ENCODE results near the gene TET1. TPM values are rescaled to one million over a fixed set of nuclear protein-coding genes. Genes with fewer than 3 reads are reported as not detected.
"Not testable (repeated sequence)": the region's sequence is repeated elsewhere in the genome, so short reads cannot be mapped to it uniquely, and the experiment has no call there.

Gene TET1
- polyA plus RNA-seq, 4 donors = 8.8 to 11.0 (median 10.0) TPM

DNA sequence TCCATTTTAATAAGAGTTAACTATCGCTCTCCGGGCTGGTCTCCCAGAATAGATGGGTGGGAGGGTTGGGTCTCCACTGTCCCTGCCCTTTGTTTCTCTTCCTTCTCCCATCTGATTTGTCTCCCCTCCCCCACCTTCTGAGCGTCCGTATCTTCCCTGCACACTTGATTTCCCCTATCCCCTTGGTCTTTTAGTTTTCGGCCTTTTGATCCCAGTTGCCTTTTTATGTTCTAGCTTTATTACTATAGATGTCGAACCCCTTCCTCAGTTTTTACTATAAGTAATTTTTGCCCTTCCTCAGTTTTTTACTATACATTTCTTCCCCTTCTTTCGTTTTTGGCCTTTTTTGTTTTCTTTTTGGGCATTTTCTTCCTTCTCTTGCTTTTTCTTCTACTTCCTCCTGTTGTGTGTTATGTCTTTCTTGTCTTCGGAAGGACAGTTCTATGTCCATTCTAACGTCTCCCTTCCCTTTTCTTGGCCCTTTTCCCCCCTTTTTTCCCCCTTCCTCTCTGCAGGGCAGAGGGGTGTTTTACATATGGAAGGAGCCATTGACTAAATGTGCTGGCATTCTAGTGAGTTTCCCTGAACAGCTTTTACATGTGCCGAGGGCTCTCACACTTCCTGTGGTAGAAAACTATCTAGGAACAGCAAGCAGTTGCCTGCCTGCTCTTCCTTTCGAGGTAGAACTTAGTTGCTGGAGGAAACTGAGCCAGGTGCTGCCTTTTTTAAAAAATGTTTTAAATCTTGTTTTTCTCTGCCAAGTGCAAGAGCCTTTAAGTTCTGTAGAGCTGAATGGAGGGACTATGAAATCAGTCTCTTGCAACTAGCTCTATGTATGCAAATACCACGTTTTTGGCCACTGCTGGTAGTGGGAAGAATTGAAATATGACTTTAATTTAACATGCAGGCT lies 2.8 kb downstream of the TET1 start:
- DNase-seq (ENCODE audit: low read depth in 4 of 4, low spot score in 2 of 4) = peak in 3 of 4 donors; percentile 11 to 24 (median 18)

DNA sequence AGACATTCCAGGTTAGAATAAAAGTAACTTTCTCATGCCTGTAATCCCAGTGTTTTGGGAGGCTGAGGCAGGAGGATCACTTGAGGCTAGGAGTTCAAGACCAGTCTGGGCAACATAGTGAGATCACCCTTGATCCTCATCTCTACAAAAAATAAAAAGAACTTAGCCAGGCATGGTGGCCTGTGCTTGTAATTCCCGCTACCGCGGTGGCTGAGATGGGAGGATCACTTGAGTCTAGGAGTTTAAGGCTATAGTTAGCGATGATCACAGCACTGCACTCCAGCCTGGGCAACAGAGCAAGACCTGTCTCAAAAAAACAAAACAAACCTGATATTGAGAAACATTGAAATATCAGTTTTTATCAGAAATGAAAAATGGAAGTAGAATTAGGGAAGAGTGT lies 4.6 kb downstream of the TET1 start:
- no peak for DNase-seq (ENCODE audit: low read depth in 4 of 4, low spot score in 2 of 4)

DNA sequence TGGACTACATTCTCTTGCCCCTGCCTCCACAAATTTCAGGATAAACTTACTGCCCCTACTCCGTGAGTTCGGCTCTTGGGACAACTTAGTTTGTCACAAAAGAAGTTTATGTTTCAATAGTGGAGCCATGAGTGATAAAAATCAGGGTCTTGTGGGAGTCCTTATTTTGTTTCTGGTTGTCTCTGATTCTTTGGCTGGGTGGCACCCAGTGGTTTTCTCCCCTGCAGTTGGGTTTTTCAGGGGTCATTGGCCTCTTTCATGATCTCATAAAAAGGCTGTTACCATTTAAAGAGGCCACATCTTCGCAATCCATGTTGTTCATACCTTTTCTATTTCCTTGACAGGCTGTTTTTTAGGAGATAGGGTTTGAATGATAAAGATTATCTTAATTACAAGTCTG lies 5.5 kb downstream of the TET1 start:
- no peak for DNase-seq (ENCODE audit: low read depth in 4 of 4, low spot score in 2 of 4)

DNA sequence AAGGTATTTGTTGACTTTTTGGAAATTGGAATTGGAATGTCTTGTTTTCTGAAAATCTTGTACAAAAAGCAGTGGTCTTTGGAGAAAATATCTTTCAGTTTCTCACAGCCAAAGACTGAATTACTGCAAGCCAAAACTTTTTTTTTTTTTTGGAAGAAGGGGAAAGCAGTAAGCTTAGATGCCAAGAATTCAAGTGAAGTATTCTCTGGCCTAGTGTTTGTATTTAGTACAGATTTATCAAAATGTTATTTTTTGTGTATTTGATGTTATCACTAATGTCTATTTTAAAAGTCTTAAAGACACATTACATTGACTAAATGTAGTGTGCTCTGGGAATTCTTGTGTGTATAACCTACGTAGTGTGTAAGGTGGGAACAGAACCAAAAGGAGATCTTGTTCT lies 6.2 kb downstream of the TET1 start:
- no peak for DNase-seq (ENCODE audit: low read depth in 4 of 4, low spot score in 2 of 4)

DNA sequence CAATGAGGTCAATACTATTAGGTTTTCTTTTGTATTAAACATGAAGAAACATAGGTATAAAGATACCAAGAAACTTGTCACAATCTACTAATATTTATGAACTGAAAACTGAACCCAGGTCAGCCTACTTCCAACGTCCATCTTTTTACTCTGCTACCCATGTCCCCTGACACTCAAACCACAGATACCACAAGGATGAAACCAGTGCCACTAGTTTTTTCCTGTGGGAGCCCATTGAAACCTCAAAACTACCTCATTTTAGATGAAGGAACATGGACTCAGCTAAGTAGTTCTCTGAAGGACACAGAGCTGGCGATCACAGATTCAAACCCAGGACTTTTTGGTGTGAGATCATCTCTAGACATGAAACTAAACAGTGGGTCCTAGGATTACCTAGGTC lies 6.8 kb downstream of the TET1 start:
- no peak for DNase-seq (ENCODE audit: low read depth in 4 of 4, low spot score in 2 of 4)

DNA sequence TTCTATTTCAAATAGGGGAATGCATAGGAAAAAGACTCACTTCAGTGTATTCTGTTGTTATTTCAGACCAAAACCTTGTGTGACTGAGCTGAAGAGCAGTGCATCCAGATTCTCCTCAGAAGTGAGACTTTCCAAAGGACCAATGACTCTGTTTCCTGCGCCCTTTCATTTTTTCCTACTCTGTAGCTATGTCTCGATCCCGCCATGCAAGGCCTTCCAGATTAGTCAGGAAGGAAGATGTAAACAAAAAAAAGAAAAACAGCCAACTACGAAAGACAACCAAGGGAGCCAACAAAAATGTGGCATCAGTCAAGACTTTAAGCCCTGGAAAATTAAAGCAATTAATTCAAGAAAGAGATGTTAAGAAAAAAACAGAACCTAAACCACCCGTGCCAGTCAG lies 12.0 kb downstream of the TET1 start:
- no peak for DNase-seq (ENCODE audit: low read depth in 4 of 4, low spot score in 2 of 4)

DNA sequence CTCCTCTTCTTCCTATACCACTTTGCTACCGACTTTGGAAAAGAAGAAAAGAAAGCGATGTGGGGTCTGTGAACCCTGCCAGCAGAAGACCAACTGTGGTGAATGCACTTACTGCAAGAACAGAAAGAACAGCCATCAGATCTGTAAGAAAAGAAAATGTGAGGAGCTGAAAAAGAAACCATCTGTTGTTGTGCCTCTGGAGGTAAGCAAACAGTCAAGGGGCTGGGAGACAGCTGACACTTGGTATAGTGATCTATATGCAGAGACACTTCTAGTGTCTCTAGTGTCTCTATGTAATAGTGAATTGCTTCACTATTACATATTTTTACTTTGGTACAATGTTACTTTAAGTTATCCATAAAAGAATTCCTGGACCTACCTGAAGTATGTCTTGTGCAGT lies 13.9 kb downstream of the TET1 start:
- DNase-seq (ENCODE audit: low read depth in 4 of 4, low spot score in 2 of 4) = no peak

DNA sequence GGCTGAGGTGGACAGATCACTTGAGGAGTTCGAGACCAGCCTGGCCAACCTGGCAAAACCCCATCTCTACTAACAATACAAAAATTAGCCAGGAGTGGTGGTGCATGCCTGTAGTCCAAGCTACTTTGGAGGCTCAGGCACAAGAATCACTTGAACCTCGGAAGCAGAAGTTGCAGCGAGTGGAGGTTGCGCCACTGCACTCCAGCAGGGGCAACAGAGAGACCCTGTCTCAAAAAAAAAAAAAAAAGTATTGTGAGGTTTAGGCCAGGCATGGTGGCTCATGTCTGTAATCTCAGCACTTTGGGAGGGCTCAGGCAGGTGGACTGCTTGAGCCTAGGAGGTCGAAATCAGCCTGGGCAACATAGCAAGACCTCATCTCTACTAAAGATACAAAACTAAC lies 16.0 kb downstream of the TET1 start:
- no peak for DNase-seq (ENCODE audit: low read depth in 4 of 4, low spot score in 2 of 4)

DNA sequence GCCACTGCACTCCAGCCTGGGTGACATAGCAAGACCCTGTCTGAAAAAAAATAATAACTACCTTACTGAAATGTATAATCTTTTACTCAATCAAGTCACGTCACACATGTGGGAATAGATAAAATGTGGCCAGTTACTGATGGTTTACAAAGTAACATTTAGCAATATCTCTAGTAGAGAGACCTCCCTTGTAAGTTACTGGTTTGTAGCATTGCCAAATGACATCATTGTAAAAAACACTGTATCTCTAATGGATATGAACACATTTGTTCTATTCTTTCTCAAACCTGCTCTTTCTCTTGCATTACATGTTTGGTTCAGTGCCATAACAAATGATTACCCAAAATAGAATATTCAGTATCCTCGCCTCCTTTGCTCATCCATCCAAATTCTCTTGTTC lies 18.8 kb downstream of the TET1 start:
- DNase-seq (ENCODE audit: low read depth in 4 of 4, low spot score in 2 of 4) = no peak

DNA sequence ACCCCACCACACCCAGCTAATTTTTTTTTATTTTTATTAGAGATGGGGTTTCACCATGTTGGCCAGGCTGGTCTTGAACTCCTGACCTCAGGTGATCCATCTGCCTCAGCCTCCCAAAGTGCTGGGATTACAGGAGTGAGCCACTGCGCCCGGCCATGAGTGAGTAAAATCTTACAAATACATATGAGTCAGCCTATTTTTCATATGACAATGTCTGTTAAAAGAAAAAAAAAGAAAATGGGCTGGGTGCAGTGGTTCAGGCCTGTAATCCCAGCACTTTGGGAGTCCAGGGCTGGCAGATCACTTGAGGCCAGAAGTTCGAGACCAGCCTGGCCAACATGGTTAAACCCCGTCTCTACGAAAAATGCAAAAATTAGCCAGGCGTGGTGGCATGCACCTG lies 24.1 kb downstream of the TET1 start:
- not testable (repeated sequence) for DNase-seq (ENCODE audit: low read depth in 4 of 4, low spot score in 2 of 4)

DNA sequence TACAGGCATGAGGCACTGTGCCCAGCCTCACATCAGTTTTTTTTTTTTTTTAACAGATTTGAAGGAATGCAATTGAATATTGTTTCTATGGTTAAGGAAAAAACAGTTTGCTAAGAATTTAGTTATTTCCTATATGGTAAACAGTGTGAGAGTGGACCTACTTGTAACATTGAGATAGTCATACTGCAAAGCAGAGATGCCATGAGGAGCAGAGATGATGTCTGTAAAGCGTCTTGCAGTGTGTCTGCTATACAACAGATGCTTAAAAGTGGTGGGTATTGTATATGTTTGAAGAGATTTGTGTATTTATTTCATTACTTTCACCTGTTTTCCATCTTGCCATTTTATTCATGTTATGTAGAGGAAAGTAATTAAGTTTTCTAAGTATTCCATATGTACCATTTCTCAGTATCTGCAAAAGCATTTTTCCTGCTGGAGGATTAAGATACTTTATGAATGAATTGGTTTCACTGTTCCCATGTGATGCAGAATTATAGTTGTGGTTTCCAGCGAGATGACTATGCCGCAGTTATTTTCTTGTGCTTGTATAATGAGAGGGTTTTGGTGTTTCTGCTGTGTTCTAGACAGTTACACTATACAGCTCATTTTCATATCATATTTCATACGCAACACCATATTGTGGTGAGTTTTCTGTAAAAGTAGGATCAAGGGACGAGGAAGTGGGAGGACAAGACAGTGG lies 26.6 kb downstream of the TET1 start:
- no peak for DNase-seq (ENCODE audit: low read depth in 4 of 4, low spot score in 2 of 4)

DNA sequence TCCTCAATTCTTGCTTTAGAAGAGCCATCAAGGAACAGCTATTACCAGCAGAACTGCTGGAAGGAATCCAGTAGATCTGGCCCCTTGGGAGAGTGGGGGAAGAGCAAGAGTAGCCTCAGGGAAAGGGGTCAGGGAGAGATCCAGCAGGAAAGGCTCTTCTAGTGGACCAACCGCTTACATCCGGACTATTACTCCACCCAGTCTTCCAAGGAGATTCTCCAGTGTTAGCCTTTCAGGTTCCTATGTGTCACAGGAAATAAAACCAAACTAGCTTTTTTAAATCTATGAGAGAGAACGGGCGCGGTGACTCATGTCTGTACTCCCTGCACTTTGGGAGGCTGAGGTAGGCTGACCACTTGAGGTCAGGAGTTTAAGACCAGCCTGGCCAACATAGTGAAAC lies 34.3 kb downstream of the TET1 start:
- no peak for DNase-seq (ENCODE audit: low read depth in 4 of 4, low spot score in 2 of 4)

DNA sequence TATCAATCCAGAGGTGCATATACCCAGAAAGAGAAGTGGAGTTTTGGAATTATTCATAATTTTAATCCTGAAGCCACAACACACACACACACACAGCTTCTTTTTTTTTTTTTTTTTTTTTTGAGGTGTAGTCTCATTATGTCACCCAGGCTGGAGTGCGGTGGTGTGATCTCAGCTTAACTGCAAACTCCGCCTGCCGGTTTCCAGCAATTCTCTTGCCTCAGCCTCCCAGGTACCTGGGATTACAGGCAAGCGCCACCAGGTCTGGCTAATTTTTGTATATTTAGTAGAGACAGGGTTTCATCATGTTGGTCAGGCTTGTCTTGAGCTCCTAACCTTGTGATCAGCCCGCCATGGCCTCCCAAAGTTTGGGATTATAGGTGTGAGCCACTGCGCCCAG lies 35.4 kb downstream of the TET1 start:
- DNase-seq (ENCODE audit: low read depth in 4 of 4, low spot score in 2 of 4) = no peak

DNA sequence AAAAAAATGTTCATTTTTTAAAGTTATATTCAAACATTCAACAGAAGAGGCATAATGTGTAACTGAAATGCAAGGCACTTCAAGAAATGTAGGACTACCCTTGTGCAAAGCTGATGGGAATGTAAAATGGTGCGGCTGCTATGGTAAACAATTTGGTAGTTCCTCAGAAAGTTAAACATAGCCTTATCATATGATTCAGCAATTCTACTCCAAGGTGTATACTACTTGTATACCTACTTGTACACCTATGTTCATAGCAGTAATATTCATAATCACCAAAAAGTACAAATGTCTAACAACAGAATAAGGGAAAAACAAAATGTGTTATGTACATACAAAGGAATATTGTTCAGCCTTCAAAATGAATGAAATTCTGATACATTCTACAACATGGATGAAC lies 37.3 kb downstream of the TET1 start:
- no peak for DNase-seq (ENCODE audit: low read depth in 4 of 4, low spot score in 2 of 4)

DNA sequence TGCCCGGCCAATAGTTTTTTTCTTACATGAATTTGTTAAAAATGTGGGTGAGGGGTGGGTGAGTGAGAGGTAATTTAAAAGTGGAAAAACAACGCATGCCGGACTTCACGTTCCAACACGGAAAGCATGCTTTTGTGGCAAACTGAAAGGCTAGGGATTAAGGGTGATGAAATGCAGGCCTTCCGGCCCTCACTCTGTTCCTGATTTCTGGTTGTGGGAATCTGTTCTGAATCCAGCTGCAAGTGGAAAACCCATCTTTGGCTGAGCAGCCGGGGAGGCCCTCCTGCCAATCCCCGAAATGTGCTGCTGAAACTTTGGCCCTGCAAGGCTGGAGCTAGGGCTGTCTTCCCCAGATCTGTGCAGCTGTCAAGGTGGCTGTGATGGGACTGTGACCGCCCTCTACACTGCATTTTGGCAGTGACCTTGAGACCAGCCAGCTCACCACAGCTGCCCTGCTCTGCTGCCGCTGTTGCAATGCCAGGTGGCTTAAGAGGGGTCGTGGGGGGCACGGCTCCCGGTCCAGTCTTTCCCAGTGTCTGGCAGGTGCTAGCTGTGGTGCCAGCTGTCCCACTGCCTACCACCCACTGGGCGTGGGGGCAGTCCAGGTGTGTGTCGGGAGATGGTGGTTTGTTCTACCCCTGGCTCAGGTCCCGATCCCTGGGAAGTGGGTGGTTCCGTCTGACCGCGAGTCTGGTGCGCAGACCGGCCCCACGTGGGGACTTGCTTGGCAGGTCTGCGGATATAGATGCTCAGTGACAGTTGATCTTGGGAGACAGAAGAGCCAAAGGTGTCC lies 39.0 kb downstream of the TET1 start:
- no peak for DNase-seq (ENCODE audit: low read depth in 4 of 4, low spot score in 2 of 4)

DNA sequence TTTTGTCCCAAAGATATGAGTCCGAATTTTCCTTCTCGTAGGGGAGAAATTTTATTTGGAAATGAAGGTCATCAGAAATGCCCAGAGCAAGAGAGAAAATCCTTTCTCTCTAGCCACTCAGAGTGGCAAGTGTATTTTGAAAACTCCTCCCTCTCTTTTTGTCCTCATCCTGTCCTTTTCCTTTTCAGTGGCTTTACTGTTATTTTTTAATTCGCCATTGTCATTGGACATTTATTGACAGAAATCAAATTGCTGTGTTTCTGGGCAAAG lies 39.6 kb downstream of the TET1 start:
- DNase-seq (ENCODE audit: low read depth in 4 of 4, low spot score in 2 of 4) = no peak

DNA sequence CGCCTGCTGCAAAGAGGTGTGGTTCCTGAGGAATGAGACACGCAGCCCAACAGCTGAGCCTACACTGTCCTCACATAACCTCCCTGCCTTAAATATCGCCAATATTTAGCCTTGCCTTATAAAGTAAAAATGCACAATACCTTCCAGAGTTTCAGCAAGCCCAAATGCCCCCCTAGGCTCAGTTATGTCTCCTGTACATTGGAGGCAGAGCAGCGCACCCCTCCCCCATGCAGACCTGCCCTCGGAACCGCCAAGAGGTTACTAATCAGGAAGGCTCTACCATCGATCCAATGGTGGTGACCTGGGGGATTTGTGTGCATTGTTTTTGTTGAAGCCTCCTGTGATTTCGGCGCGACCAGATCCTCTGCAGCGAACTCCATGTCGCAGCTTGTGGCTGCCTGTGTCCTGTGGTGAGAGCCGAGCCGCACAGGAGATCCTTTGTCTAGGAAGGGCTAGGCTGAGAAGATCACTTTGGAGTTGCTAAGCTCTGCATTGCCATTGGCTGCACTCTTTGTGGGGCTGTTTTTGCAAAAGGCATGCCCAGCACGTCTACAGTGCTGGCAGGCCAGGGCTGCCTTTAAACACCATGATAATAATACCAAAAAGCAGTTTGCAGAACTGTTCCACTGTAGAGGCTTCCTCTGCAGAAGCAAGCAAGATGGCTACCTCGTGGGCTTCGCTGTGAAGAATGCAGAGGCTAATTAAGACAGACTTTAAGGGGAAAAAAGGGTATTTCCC lies 40.1 kb downstream of the TET1 start:
- peak; percentile 59 to 83 (median 80) for DNase-seq (ENCODE audit: low read depth in 4 of 4, low spot score in 2 of 4)

DNA sequence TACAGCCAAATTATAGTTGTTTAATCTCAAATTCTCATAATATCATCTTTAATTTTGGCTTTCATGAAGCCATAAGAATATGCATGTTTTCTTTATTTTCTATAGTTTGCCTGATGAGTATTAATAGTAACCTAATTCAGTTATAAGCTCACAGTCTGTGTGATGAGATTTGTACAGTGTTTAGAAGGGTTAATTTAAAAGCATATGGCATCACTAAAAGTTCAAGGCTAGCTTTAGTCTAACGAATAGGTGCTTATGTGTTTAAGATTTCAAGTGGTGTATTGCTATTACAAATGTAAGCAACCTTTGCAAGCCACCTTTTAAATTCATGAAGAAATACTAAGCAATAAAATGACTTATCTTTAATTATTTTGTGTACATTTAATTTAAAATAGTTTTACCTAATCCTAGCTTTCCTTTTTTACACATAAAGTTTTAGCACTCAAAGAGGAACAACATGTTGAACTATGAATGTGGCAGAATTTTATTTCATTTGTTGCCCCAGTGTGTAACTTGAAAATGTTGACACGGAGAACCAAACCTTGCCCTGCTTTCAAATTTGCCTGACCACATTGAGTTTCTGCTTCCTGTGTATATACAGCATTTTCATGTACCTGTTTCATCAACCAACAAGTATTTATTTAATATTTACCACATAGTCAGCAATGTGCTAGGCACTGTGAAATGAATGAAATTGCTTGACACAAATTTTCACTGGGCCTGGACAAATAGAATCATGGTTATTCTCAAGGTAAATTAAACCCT lies 41.5 kb downstream of the TET1 start:
- no peak for DNase-seq (ENCODE audit: low read depth in 4 of 4, low spot score in 2 of 4)

DNA sequence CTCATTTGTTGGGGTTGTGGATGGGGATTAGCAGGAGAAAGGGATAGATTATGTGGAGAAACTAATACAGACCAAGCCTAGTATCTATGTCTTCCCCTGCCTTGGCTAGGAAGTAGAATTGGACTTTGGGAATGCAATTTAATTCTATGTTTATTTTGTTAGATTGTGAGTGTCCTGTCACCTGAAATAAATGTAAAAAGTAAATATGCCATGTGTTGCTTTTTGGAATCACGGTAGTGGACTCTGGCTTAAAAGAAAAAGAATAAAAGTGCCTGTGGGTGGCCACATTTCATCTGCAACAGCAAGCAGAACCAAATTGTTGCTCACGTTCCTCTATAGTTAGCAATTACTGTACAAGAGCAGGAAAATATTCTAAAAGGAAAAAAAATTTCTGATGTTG lies 42.3 kb downstream of the TET1 start:
- no peak for DNase-seq (ENCODE audit: low read depth in 4 of 4, low spot score in 2 of 4)

DNA sequence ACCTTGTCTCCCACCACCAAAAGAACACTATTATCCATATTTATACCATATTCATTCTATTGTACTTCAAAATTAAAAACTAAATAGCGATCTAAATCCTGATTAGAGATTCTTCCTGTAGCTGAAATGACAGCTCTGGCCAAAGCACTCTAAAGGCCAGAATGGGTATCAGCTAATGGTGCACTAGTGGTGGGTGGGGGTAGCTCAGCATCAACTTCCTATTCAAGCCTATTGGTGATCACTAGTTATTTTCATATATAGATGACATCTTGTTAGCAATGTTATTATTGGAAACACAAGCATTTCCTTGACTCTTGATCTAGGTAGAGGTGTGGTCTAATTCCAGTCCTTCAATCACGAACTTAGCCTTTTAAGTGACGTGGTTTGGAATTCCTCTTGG lies 43.6 kb downstream of the TET1 start:
- no peak for DNase-seq (ENCODE audit: low read depth in 4 of 4, low spot score in 2 of 4)

Data from left renal cortex interstitium (tissue), 4 donors.